PFSK-1 (cell line): ENCODE data around the gene NAP1L4.

Experiments used
- FOXP2 ChIP-seq: optimal IDR thresholded peaks from 2 replicates; pipeline ENCODE3; 2011; ENCODE audit warnings: borderline replicate concordance, control low read depth, inconsistent platforms; ENCODE audit not compliant: insufficient read depth; ENCODE audit errors: extremely low read length, extremely low read depth
- POLR2AphosphoS5 ChIP-seq: IDR thresholded peaks from 2 replicates; pipeline ENCODE4 v1.6.1; 2012; ENCODE audit warnings: low read depth, mild to moderate bottlenecking, control low read depth, low read length, moderate library complexity
- REST ChIP-seq, 2 experiments: IDR thresholded peaks; 2 replicates each; pipeline versions ENCODE4 v1.6.1 to v1.8.0; 2011 to 2012; ENCODE audit warnings: low read depth in 2 of 2, low read length in 2 of 2, control low read depth in 1 of 2, inconsistent platforms in 1 of 2, mild to moderate bottlenecking in 1 of 2, moderate library complexity in 1 of 2; ENCODE audit not compliant: insufficient read depth in 1 of 2
- SIN3A ChIP-seq: IDR thresholded peaks from 2 replicates; pipeline ENCODE4 v1.6.1; 2012; ENCODE audit warnings: mild to moderate bottlenecking, low read length, moderate library complexity, borderline replicate concordance; ENCODE audit not compliant: insufficient read depth
- TAF1 ChIP-seq: IDR thresholded peaks from 2 replicates; pipeline ENCODE4 v1.6.1; 2012; ENCODE audit warnings: low read length, control low read depth, borderline replicate concordance; ENCODE audit not compliant: insufficient read depth

Gene NAP1L4

GRCh38 chr11:2921742-2922493 lies 70.2 kb downstream of the NAP1L4 start:
- TF ChIP-seq TAF1 = no peak

- TF ChIP-seq REST (IDR thresholded peaks at IDR 0.05; ENCODE audit: insufficient read depth in 1 of 2, low read depth in 2 of 2, low read length in 2 of 2) (no peak), POLR2AphosphoS5 (no peak), FOXP2 (no peak), SIN3A (no peak), TAF1 (no peak)
Observed at GRCh38 chr11:2921261-2921660, 70.9 kb downstream of the NAP1L4 start.

GRCh38 chr11:2920343-2920742 lies 71.8 kb downstream of the NAP1L4 start:
- TF ChIP-seq SIN3A (no peak), TAF1 (no peak), POLR2AphosphoS5 (no peak), FOXP2 (no peak), REST (IDR thresholded peaks at IDR 0.05; ENCODE audit: insufficient read depth in 1 of 2, low read depth in 2 of 2, low read length in 2 of 2) (no peak)

- TF ChIP-seq SIN3A (no peak), TAF1 (no peak), POLR2AphosphoS5 (no peak)
Observed at GRCh38 chr11:2919837-2920236, 72.3 kb downstream of the NAP1L4 start.

DNA sequence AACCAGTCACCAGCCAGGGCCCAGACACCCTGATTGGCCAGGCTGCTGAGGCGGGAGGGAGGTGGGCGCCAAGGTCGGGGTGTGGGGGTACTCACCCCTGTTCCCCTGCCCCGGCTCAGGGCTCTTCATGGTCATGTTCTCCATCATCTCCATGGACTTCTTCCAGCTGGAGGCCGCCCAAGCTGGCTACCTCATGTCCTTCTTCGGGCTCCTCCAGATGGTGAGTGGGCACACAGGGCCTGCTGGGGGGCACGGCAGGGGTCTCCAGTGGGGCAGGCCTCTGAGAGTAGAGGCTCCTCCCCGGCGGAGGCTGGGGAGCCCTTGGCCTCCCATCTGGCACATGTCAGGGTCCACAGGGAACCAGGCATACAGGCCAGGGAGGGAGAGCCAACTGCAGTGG lies 72.9 kb downstream of the NAP1L4 start:
- no peak for TF ChIP-seq REST (IDR thresholded peaks at IDR 0.05; ENCODE audit: insufficient read depth in 1 of 2, low read depth in 2 of 2, low read length in 2 of 2)
- TF ChIP-seq POLR2AphosphoS5 = no peak
- no peak for TF ChIP-seq FOXP2
- no peak for TF ChIP-seq TAF1
- no peak for TF ChIP-seq SIN3A

DNA sequence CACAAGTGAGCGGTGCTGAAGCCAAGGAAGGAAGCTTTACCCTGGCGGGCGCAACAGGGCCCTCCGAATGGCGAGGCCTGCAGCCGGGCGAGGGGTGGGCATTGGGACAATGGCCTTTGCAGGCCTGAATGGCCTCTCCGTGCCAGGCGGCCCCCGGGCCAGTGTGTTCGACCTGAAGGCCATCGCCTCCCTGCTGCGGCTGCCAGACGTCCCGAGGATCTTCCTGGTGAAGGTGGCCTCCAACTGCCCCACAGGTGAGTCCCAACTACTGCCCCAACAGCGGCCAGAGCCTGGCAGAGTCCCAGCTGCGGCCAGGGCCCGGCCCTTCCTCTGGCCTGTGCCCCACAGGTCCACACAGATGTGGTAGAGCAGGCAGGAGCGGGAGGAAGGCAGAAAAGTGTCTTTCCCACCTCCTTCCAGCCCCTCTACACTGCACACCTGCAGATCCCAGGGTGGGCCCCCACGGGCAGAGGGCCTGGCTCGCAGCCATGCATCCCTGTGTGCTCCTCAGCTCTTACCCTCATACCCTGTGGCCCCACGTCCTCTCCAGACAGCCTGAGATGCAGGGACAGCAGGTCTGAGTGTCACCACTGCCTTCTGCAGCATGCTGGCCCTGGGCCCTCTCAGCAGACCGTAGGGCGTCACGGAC lies 74.2 kb downstream of the NAP1L4 start:
- TF ChIP-seq SIN3A (no peak), TAF1 (no peak), POLR2AphosphoS5 (no peak), FOXP2 (no peak), REST (IDR thresholded peaks at IDR 0.05; ENCODE audit: insufficient read depth in 1 of 2, low read depth in 2 of 2, low read length in 2 of 2) (no peak)
